ENCODE measurements around the gene GDPD1. TPM values are rescaled to one million over a fixed set of nuclear protein-coding genes. Genes with fewer than 3 reads are reported as not detected.

GDPD1 gene
- total RNA-seq, 4 donors from 2014 or later: 9.3 to 14.5 (median 13.0) TPM; not detected in 1

GRCh38 chr17:59296190-59296589, 75.9 kb downstream of the GDPD1 start:
- H3K9me3 ChIP-seq: no peaks in the 10 kb centered on the region
- H3K4me3 ChIP-seq: no peak overlapping the region
- no peaks in the 10 kb centered on the region for H3K36me3 ChIP-seq
- H3K27me3 ChIP-seq: no peaks in the 10 kb centered on the region
- no peak for TF ChIP-seq POLR2A (IDR thresholded peaks at IDR 0.05)
- TF ChIP-seq CTCF (IDR thresholded peaks at IDR 0.05): no peak
- peak in 1 of 3 donors; percentile 52 for DNase-seq
- H3K4me1 ChIP-seq: peaks cover 0 to 17% (median 2%) of the 10 kb centered on the region in 4 donors
- H3K27ac ChIP-seq: peak overlapping the region in 1 of 4 donors; percentile 69

- Histone ChIP-seq H3K4me1 (peaks cover 0 to 16% (median 1%) of the 10 kb centered on the region in 4 donors), H3K27ac (no peak overlapping the region), H3K9me3 (no peaks in the 10 kb centered on the region), H3K4me3 (no peak overlapping the region), H3K36me3 (no peaks in the 10 kb centered on the region), H3K27me3 (no peaks in the 10 kb centered on the region)
- TF ChIP-seq CTCF (IDR thresholded peaks at IDR 0.05) (no peak), POLR2A (IDR thresholded peaks at IDR 0.05) (no peak)
- no peak for DNase-seq
These were observed 78.2 kb downstream of the GDPD1 start for GRCh38 chr17:59298521-59298920.

GRCh38 chr17:59299400-59300092, 79.2 kb downstream of the GDPD1 start:
- Histone ChIP-seq H3K27ac (peak overlapping the region in 1 of 4 donors; percentile 36), H3K4me3 (no peak overlapping the region), H3K27me3 (no peaks in the 10 kb centered on the region), H3K36me3 (no peaks in the 10 kb centered on the region), H3K9me3 (no peaks in the 10 kb centered on the region), H3K4me1 (peaks cover 0 to 16% (median 1%) of the 10 kb centered on the region in 4 donors)
- DNase-seq: no peak
- TF ChIP-seq POLR2A (IDR thresholded peaks at IDR 0.05) (no peak), CTCF (IDR thresholded peaks at IDR 0.05) (no peak)

GRCh38 chr17:59300941-59301340, 80.6 kb downstream of the GDPD1 start:
- no peak for DNase-seq
- TF ChIP-seq POLR2A (IDR thresholded peaks at IDR 0.05): no peak
- no peak for TF ChIP-seq CTCF (IDR thresholded peaks at IDR 0.05)
- H3K4me1 ChIP-seq: peaks cover 0 to 11% (median 1%) of the 10 kb centered on the region in 4 donors
- no peak overlapping the region for H3K4me3 ChIP-seq
- H3K36me3 ChIP-seq: no peaks in the 10 kb centered on the region
- H3K27ac ChIP-seq: no peak overlapping the region
- H3K9me3 ChIP-seq: no peaks in the 10 kb centered on the region
- no peaks in the 10 kb centered on the region for H3K27me3 ChIP-seq

- no peak for DNase-seq
These were observed 84.5 kb downstream of the GDPD1 start for GRCh38 chr17:59304811-59305210.

More at GRCh38 chr17:59304811-59305210, 84.5 kb downstream of the GDPD1 start:
- Histone ChIP-seq H3K9me3 (no peaks in the 10 kb centered on the region), H3K4me3 (no peak overlapping the region), H3K36me3 (no peaks in the 10 kb centered on the region), H3K27ac (peak overlapping the region in 1 of 4 donors; percentile 66), H3K4me1 (no peaks in the 10 kb centered on the region), H3K27me3 (no peaks in the 10 kb centered on the region)
- no peak for TF ChIP-seq POLR2A (IDR thresholded peaks at IDR 0.05)
- no peak for TF ChIP-seq CTCF (IDR thresholded peaks at IDR 0.05)

Data from Peyer's patch (tissue), 4 donors.